ENCODE results near the gene MLLT3. TPM values are rescaled to one million over a fixed set of nuclear protein-coding genes. Genes with fewer than 3 reads are reported as not detected.

MLLT3 gene
- total and polyA plus RNA-seq, 8 donors: 6.5 to 48.7 (median 24.4) TPM

DNA sequence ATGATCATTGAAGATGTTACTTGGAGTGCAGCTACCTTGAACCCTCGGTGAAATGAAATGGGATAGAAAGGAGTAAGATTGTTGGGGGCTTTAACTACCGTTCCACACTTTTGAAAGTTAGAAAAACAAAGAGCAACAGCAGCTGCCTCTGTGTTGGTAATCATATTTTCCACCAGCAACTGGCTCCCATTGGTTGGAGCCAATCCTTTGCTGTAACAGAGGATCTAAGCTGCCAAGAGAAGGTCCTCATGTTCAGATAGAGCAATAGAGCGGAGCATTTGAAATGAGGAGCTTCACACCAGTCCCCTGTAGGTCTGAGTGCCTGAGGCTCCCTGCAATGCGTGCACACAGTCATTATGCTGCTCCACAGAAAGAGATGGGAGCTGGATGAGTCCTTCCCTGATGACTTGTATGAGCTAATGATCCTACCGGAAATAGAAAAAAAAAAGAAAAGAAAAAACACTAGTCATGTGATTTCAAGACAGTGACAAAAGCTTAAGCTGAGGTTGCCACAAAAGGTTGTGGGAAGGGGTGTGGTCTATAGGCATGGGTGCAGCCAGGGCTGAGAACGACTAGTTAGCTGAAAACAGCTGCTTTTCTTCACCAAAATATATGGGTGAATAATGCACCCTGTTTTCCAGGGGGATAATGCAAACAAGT is 300.7 kb downstream of the MLLT3 start:
- 69 to 78% (median 75%) methylated on average over 6 of the region's 6 CpGs for WGBS, 5 donors
- Histone ChIP-seq H3K9me3 (no peaks in the 10 kb centered on the region), H3K4me3 (no peak overlapping the region), H3K27ac (no peak overlapping the region), H3K36me3 (no peaks in the 10 kb centered on the region), H3K27me3 (no peaks in the 10 kb centered on the region), H3K4me1 (peaks cover 0 to 25% (median 10%) of the 10 kb centered on the region in 4 donors)
- DNase-seq: peak in 1 of 2 donors; percentile 49
- intact Hi-C loops (cut with DNase I; ENCODE audit: low total_unique reads): no loop called here
- no peak for TF ChIP-seq CTCF (IDR thresholded peaks at IDR 0.05)
- TF ChIP-seq POLR2AphosphoS5 (IDR thresholded peaks at IDR 0.05): no peak
- TF ChIP-seq POLR2A (IDR thresholded peaks at IDR 0.05): no peak
- TF ChIP-seq EP300 (IDR thresholded peaks at IDR 0.05): no peak

DNA sequence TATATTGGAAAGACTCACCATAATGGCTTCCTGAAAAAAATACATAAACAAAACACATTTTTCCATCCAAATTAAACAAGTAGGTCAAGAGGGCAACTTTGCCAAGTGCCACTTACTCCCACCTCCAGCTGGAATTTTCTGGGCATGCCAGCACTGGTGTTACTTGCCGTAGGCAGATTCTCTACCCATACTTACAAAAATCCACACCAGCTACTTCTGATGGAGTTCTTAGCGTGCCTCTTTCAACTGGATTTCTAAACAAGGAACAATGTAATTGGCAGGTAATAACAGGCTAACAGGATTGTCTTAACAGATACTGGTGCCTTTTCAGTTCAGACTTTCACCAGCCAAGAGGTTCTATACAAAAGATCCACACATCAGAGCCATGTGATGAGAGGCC is 301.4 kb downstream of the MLLT3 start:
- 68 to 92% (median 84%) methylated on average over 2 of the region's 2 CpGs for WGBS, 5 donors
- Histone ChIP-seq H3K36me3 (no peaks in the 10 kb centered on the region), H3K4me1 (peaks cover 0 to 25% (median 10%) of the 10 kb centered on the region in 4 donors), H3K27ac (no peak overlapping the region), H3K4me3 (no peak overlapping the region), H3K9me3 (no peaks in the 10 kb centered on the region), H3K27me3 (no peaks in the 10 kb centered on the region)
- no peak for DNase-seq
- TF ChIP-seq EP300 (IDR thresholded peaks at IDR 0.05) (no peak), POLR2A (IDR thresholded peaks at IDR 0.05) (no peak), POLR2AphosphoS5 (IDR thresholded peaks at IDR 0.05) (no peak), CTCF (IDR thresholded peaks at IDR 0.05) (no peak)
- intact Hi-C loops (cut with DNase I; ENCODE audit: low total_unique reads): no loop called here

DNA sequence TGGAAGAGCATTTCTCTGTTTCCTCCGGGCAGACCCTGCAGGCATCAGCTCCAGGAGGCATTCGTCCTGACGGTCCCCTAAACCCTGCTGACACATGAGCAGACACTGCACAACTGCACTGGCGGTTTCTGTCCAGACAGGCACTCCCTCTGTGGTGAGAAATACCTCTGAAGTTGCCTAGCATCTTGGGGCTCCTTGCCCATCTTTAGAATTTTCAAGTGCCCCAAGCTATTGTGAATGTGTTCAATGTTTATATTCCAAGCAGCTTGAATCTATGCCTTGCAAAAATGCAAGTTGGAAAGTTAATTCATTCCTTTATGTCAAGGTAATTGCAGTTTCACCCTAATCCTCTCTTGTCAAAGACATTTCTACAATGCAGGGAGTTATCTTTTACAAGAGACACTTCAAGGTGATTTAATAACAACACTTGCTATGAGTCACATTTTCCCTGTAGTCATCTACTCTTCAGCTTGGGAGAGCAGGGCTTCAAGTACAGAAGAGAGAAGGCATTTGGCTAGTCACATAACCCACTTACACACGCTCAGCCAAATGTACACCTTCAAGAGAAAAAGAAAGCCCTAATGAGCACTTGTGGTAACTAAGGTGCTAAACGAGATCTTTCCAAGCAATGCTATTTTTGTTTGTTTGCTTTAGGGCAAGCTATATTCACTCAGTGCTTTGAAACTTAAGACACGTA is 302.5 kb downstream of the MLLT3 start:
- peak in 1 of 2 donors; percentile 66 for DNase-seq
- peaks cover 0 to 25% (median 10%) of the 10 kb centered on the region in 4 donors for H3K4me1 ChIP-seq
- no peak overlapping the region for H3K4me3 ChIP-seq
- intact Hi-C loops (cut with DNase I; ENCODE audit: low total_unique reads): no loop called here
- no peaks in the 10 kb centered on the region for H3K9me3 ChIP-seq
- H3K36me3 ChIP-seq: no peaks in the 10 kb centered on the region
- no peaks in the 10 kb centered on the region for H3K27me3 ChIP-seq
- no peak overlapping the region for H3K27ac ChIP-seq
- 50 to 66% (median 58%) methylated on average over 7 of the region's 7 CpGs for WGBS, 5 donors
- TF ChIP-seq EP300 (IDR thresholded peaks at IDR 0.05) (no peak), POLR2AphosphoS5 (IDR thresholded peaks at IDR 0.05) (peak in 1 of 3 donors; percentile 33)

GRCh38 chr9:20319241-20319640 is 303.1 kb downstream of the MLLT3 start:
- Histone ChIP-seq H3K4me1 (peaks cover 0 to 25% (median 10%) of the 10 kb centered on the region in 4 donors), H3K36me3 (no peaks in the 10 kb centered on the region), H3K27me3 (no peaks in the 10 kb centered on the region), H3K27ac (no peak overlapping the region), H3K9me3 (no peaks in the 10 kb centered on the region), H3K4me3 (no peak overlapping the region)
- TF ChIP-seq CTCF (IDR thresholded peaks at IDR 0.05) (no peak), POLR2AphosphoS5 (IDR thresholded peaks at IDR 0.05) (no peak), EP300 (IDR thresholded peaks at IDR 0.05) (no peak), POLR2A (IDR thresholded peaks at IDR 0.05) (no peak)
- DNase-seq: no peak
- WGBS, 5 donors: 31 to 55% (median 47%) methylated on average over 8 of the region's 8 CpGs
- intact Hi-C loops (cut with DNase I; ENCODE audit: low total_unique reads): no loop called here

DNA sequence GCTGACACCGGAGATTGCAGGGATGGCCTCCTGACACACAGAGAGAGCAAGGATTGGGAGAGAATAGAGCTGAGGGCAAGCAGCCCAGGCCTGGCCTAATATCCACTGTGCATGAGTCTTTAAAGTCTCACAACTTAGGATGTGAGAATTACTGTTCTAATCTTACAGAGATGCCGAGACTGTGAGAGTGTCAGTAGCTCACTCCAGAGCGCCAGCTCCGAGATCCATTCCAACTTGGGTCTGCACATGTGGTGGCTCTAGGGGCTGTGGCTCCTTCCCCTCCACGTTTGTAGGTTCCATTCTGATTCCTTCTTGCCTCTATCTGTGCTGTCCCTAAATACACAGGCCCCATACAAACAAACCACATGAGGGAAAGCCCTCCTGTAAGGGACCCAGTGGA is 304.6 kb downstream of the MLLT3 start:
- Histone ChIP-seq H3K4me1 (peaks cover 0 to 25% (median 10%) of the 10 kb centered on the region in 4 donors), H3K36me3 (no peaks in the 10 kb centered on the region), H3K4me3 (no peak overlapping the region), H3K27me3 (no peaks in the 10 kb centered on the region), H3K9me3 (no peaks in the 10 kb centered on the region), H3K27ac (no peak overlapping the region)
- WGBS, 5 donors: 77 to 86% (median 84%) methylated on average over 5 of the region's 5 CpGs
- no peak for DNase-seq
- intact Hi-C loops (cut with DNase I; ENCODE audit: low total_unique reads): no loop called here
- TF ChIP-seq POLR2AphosphoS5 (IDR thresholded peaks at IDR 0.05): no peak
- TF ChIP-seq POLR2A (IDR thresholded peaks at IDR 0.05): no peak
- no peak for TF ChIP-seq CTCF (IDR thresholded peaks at IDR 0.05)
- no peak for TF ChIP-seq EP300 (IDR thresholded peaks at IDR 0.05)
